ENCODE measurements around the gene GPC3. TPM values are rescaled to one million over a fixed set of nuclear protein-coding genes. Genes with fewer than 3 reads are reported as not detected.

Gene GPC3
- total and polyA plus RNA-seq, 2 donors (not counting 3 experiments of a cell fraction or from before 2014, with no cell fraction given), result not detected

DNA sequence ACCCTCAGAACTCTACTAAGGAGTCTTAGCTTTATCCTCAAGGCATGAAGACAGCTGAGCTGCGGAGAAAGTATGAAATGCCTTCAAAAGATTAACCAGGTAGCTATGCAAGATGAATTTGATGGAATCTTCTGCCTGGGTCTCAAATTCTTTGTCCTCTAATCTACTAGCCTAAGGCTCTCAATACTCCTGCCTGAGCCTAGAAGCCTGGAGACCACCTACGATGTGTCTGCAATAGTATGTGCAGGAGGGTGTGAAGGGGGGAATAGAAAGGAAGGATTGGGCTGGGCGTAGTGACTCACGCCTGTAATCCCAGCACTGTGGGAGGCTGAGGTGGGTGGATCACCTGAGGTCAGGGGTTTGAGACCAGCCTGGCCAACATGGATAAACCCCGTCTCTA lies 391.9 kb downstream of the GPC3 start:
- DNase-seq (ENCODE audit: low read depth, low spot score) (no peak), FAIRE-seq (no peak)
- no peaks in the 10 kb centered on the region for H3K9me1 ChIP-seq (replicated peaks; ENCODE audit: control insufficient read depth, extremely low read depth, insufficient read depth, low read length)
- H2AFZ ChIP-seq (ENCODE audit: low read depth, low read length), result no peak overlapping the region
- dilution Hi-C loops (cut with MboI; ENCODE audit: extremely low pct_ligation_motif_present, low sequenced_read_pairs), result no loop called here
- no peaks in the 10 kb centered on the region for H3K27me3 ChIP-seq (ENCODE audit: control insufficient read depth in 2 of 2, insufficient read depth in 2 of 2, low read length in 2 of 2)
- ChIA-PET POLR2A (no interaction called here), CTCF (no interaction called here)
- H3K4me2 ChIP-seq (ENCODE audit: insufficient read depth, low read length), result no peak overlapping the region
- H3K79me2 ChIP-seq (ENCODE audit: control insufficient read depth, insufficient read depth, low read length), result no peaks in the 10 kb centered on the region
- no peaks in the 10 kb centered on the region for H4K20me1 ChIP-seq (replicated peaks; ENCODE audit: control insufficient read depth, extremely low read depth, insufficient read depth, low read length)
- no peak overlapping the region for H3K27ac ChIP-seq (ENCODE audit: insufficient read depth, low read depth, low read length)
- no peak overlapping the region for H3K4me3 ChIP-seq (replicated peaks in 1 of 3; ENCODE audit: insufficient read depth in 1 of 3, low read depth in 1 of 3, low read length in 3 of 3)
- H3K4me1 ChIP-seq (ENCODE audit: control insufficient read depth, extremely low read depth, insufficient read depth, low read length), result no peaks in the 10 kb centered on the region
- no peaks in the 10 kb centered on the region for H3K36me3 ChIP-seq (ENCODE audit: control insufficient read depth in 2 of 2, extremely low read depth in 1 of 2, insufficient read depth in 2 of 2, low read length in 2 of 2)
- intact Hi-C loops (cut with micrococcal nuclease), result no loop called here
- no peaks in the 10 kb centered on the region for H3K9me3 ChIP-seq (replicated peaks; ENCODE audit: control insufficient read depth, insufficient read depth, low read length)
- no peak for TF ChIP-seq POLR2A (IDR thresholded peaks at IDR 0.05; ENCODE audit: low read depth, low read length)
- TF ChIP-seq POLR2AphosphoS5 (IDR thresholded peaks at IDR 0.05; ENCODE audit: insufficient read depth, low read depth, low read length), result no peak
- no peak for TF ChIP-seq FOS (IDR thresholded peaks at IDR 0.05; ENCODE audit: borderline replicate concordance, insufficient read depth, low read length)
- no peak overlapping the region for H3K9ac ChIP-seq (replicated peaks; ENCODE audit: extremely low read depth, insufficient read depth, low read length)
- no TSS peak for BruUV-seq (replicated peaks)

DNA sequence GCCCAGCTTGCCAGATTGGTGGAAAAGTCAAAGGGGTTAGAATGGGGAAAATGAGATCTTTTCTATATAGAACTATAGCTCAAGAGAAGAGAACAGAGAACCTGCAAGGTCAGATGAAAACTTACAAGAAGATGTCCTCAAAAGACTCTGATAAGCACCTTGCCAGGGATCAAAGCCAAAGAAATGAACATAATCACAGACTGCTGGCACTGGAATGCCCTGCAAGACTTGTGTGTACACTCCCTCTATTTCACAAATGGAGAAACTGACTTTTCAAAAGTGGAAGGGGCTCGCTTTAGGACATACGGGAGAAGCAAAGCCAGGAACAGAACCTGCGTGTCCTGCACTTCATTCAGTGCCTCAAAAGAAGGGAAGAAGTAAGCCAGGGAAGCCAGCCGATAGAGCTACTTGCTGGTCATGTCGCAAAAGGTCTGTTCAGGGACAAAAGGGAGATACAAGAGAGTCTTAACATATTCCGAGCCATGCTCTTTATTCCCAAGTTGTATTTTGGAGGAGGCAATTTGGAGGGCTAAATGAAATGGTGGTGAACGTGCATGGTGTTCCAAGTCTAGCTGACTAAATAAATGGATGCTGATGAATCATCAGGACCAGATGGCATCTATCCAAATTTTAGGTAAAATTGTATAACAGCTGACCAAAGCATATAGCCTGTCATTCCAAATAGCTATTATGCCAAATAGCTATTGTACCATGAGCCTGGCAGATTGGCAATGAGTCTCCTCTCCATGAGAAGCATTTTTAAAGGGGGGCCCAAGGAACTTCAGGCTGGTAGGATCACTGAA lies 394.5 kb downstream of the GPC3 start:
- no peaks in the 10 kb centered on the region for H3K27me3 ChIP-seq (ENCODE audit: control insufficient read depth in 2 of 2, insufficient read depth in 2 of 2, low read length in 2 of 2)
- FAIRE-seq (no peak), DNase-seq (ENCODE audit: low read depth, low spot score) (no peak)
- H4K20me1 ChIP-seq (replicated peaks; ENCODE audit: control insufficient read depth, extremely low read depth, insufficient read depth, low read length), result no peaks in the 10 kb centered on the region
- no TSS peak for BruUV-seq (replicated peaks)
- POLR2A ChIA-PET, result no interaction called here
- no peak overlapping the region for H3K27ac ChIP-seq (ENCODE audit: insufficient read depth, low read depth, low read length)
- CTCF ChIA-PET, result no interaction called here
- dilution Hi-C loops (cut with MboI; ENCODE audit: extremely low pct_ligation_motif_present, low sequenced_read_pairs) (no loop called here), intact Hi-C loops (cut with micrococcal nuclease) (no loop called here)
- no peaks in the 10 kb centered on the region for H3K9me1 ChIP-seq (replicated peaks; ENCODE audit: control insufficient read depth, extremely low read depth, insufficient read depth, low read length)
- H3K9ac ChIP-seq (replicated peaks; ENCODE audit: extremely low read depth, insufficient read depth, low read length), result no peak overlapping the region
- H3K4me1 ChIP-seq (ENCODE audit: control insufficient read depth, extremely low read depth, insufficient read depth, low read length), result no peaks in the 10 kb centered on the region
- H3K4me3 ChIP-seq (replicated peaks in 1 of 3; ENCODE audit: insufficient read depth in 1 of 3, low read depth in 1 of 3, low read length in 3 of 3), result no peak overlapping the region
- H3K79me2 ChIP-seq (ENCODE audit: control insufficient read depth, insufficient read depth, low read length), result no peaks in the 10 kb centered on the region
- no peak overlapping the region for H3K4me2 ChIP-seq (ENCODE audit: insufficient read depth, low read length)
- H2AFZ ChIP-seq (ENCODE audit: low read depth, low read length), result no peak overlapping the region
- H3K9me3 ChIP-seq (replicated peaks; ENCODE audit: control insufficient read depth, insufficient read depth, low read length), result no peaks in the 10 kb centered on the region
- H3K36me3 ChIP-seq (ENCODE audit: control insufficient read depth in 2 of 2, extremely low read depth in 1 of 2, insufficient read depth in 2 of 2, low read length in 2 of 2), result no peaks in the 10 kb centered on the region
- TF ChIP-seq EZH2 (IDR thresholded peaks at IDR 0.05; ENCODE audit: borderline replicate concordance, low read depth, low read length, severe bottlenecking) (no peak), POLR2AphosphoS5 (IDR thresholded peaks at IDR 0.05; ENCODE audit: insufficient read depth, low read depth, low read length) (no peak), GATA2 (IDR thresholded peaks at IDR 0.05; ENCODE audit: insufficient read depth, insufficient read length, low read depth, low read length) (no peak), POLR2A (IDR thresholded peaks at IDR 0.05; ENCODE audit: low read depth, low read length) (no peak), FOS (IDR thresholded peaks at IDR 0.05; ENCODE audit: borderline replicate concordance, insufficient read depth, low read length) (no peak), MYC (IDR thresholded peaks at IDR 0.05; ENCODE audit: low read depth, low read length) (no peak), JUN (IDR thresholded peaks at IDR 0.05; ENCODE audit: borderline replicate concordance, insufficient read depth, insufficient read length, low read depth) (no peak)
- TF ChIP-seq, protein P1, sequence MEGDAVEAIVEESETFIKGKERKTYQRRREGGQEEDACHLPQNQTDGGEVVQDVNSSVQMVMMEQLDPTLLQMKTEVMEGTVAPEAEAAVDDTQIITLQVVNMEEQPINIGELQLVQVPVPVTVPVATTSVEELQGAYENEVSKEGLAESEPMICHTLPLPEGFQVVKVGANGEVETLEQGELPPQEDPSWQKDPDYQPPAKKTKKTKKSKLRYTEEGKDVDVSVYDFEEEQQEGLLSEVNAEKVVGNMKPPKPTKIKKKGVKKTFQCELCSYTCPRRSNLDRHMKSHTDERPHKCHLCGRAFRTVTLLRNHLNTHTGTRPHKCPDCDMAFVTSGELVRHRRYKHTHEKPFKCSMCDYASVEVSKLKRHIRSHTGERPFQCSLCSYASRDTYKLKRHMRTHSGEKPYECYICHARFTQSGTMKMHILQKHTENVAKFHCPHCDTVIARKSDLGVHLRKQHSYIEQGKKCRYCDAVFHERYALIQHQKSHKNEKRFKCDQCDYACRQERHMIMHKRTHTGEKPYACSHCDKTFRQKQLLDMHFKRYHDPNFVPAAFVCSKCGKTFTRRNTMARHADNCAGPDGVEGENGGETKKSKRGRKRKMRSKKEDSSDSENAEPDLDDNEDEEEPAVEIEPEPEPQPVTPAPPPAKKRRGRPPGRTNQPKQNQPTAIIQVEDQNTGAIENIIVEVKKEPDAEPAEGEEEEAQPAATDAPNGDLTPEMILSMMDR (IDR thresholded peaks at IDR 0.05; ENCODE audit: extremely low read depth in 1 of 2, insufficient read depth in 1 of 2, low read depth in 1 of 2, low read length in 2 of 2), result no peak
- TF ChIP-seq, protein P2, sequence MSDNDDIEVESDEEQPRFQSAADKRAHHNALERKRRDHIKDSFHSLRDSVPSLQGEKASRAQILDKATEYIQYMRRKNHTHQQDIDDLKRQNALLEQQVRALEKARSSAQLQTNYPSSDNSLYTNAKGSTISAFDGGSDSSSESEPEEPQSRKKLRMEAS (IDR thresholded peaks at IDR 0.05; ENCODE audit: insufficient read depth, insufficient read length), result no peak
